Keratinocyte (primary cell): ENCODE results near the gene CHST8. TPM values are rescaled to one million over a fixed set of nuclear protein-coding genes. Genes with fewer than 3 reads are reported as not detected.

Experiments used
- DNase-seq: peaks from one replicate; pipeline ENCODE4 v3.0.0-alpha.2; 2011; ENCODE audit warnings: low read depth, missing footprints, low spot score
- FAIRE-seq: peaks from 2 replicates; lab custom pipeline; 2011; peaks lifted over from hg19 to GRCh38; lab: Jason Lieb, UNC
- H2AFZ ChIP-seq: 2 replicates; pipeline ENCODE4 v1.6.0; 2012; ENCODE audit warnings: low read length, control low read depth, inconsistent platforms; ENCODE audit not compliant: control insufficient read depth
- H3K27ac ChIP-seq: 2 replicates; pipeline ENCODE4 v1.5.1; 2011; ENCODE audit warnings: low read length; ENCODE audit not compliant: control insufficient read depth, insufficient read depth
- H3K27me3 ChIP-seq: 3 replicates; pipeline ENCODE4 v1.6.0; 2011; ENCODE audit warnings: low read length; ENCODE audit not compliant: control insufficient read depth, insufficient read depth; ENCODE audit errors: extremely low read depth
- H3K36me3 ChIP-seq, 2 experiments: 2 replicates in 1 of 2; 3 replicates in 1 of 2; pipeline ENCODE4 v1.5.1; 2011; ENCODE audit warnings: low read length in 2 of 2, mild to moderate bottlenecking in 1 of 2; ENCODE audit not compliant: control insufficient read depth in 2 of 2, insufficient read depth in 2 of 2; ENCODE audit errors: extremely low read depth in 1 of 2
- H3K4me1 ChIP-seq: 3 replicates; pipeline ENCODE4 v1.5.1; 2011; ENCODE audit warnings: low read length; ENCODE audit not compliant: control insufficient read depth, insufficient read depth; ENCODE audit errors: extremely low read depth
- H3K4me2 ChIP-seq: 3 replicates; pipeline ENCODE4 v1.6.0; 2011; ENCODE audit warnings: low read depth, low read length; ENCODE audit not compliant: control insufficient read depth, insufficient read depth; ENCODE audit errors: extremely low read depth
- H3K4me3 ChIP-seq, 3 experiments: fragments of 200-600 bp in 1 of 3; sonication (generic) in 1 of 3; 2 replicates in 2 of 3; 3 replicates in 1 of 3; pipeline ENCODE4 v1.5.1; 2011 to 2016; ENCODE audit warnings: low read length in 3 of 3, mild to moderate bottlenecking in 3 of 3, control low read depth in 2 of 3, inconsistent platforms in 1 of 3, low read depth in 1 of 3, mixed read lengths in 1 of 3, mixed run types in 1 of 3, moderate library complexity in 1 of 3; ENCODE audit not compliant: control insufficient read depth in 2 of 3, insufficient read depth in 2 of 3; ENCODE audit errors: extremely low read depth in 1 of 3
- H3K79me2 ChIP-seq: 2 replicates; pipeline ENCODE4 v1.6.0; 2012; ENCODE audit warnings: low read length; ENCODE audit not compliant: control insufficient read depth, insufficient read depth
- H3K9ac ChIP-seq: 3 replicates; pipeline ENCODE4 v1.6.0; 2011; ENCODE audit warnings: low read length; ENCODE audit not compliant: control insufficient read depth, insufficient read depth; ENCODE audit errors: extremely low read depth
- H3K9me1 ChIP-seq: 3 replicates; pipeline ENCODE4 v1.6.0; 2011; ENCODE audit warnings: low read length; ENCODE audit not compliant: control insufficient read depth, insufficient read depth; ENCODE audit errors: extremely low read depth
- H3K9me3 ChIP-seq: 2 replicates; pipeline ENCODE4 v1.5.1; 2012; ENCODE audit warnings: low read depth, low read length; ENCODE audit not compliant: control insufficient read depth
- H4K20me1 ChIP-seq: 3 replicates; pipeline ENCODE4 v1.6.0; 2011; ENCODE audit warnings: low read length; ENCODE audit not compliant: control insufficient read depth, insufficient read depth; ENCODE audit errors: extremely low read depth
- EZH2 ChIP-seq: IDR thresholded peaks from one replicate; pipeline ENCODE4 v1.6.1; 2012; ENCODE audit warnings: inconsistent platforms, mild to moderate bottlenecking, low read length, moderate library complexity
- dilution Hi-C: fragments of 300-500 bp; cut with MboI; formaldehyde crosslinking; loops from one replicate; pipeline ENCODE4 v1.7.0; 2020; ENCODE audit warnings: low sequenced_read_pairs; ENCODE audit not compliant: extremely low pct_ligation_motif_present
- polyA plus RNA-seq, 5 experiments: library from polyadenylated mRNA; depleted of rRNA in 3 of 5; stranded (reverse) in 3 of 5; stranded (forward) in 1 of 5; unstranded in 1 of 5; fragments of >200 nt; gene quantifications; 1 replicate in 1 of 5; 2 replicates in 3 of 5; 3 replicates in 1 of 5; pipeline versions ENCODE4 v1.2.1 to v1.2.3, GENCODE V29; 2011 to 2012; ENCODE audit warnings: missing spikeins in 2 of 5, low read depth in 1 of 5, low replicate concordance in 1 of 5
- TF ChIP-seq, protein P1 (sequence below), 3 experiments: IDR thresholded peaks in 1 of 3; conservative IDR thresholded peaks in 1 of 3; optimal IDR thresholded peaks in 1 of 3; 2 replicates in 2 of 3; 3 replicates in 1 of 3; pipeline versions ENCODE3 to v1.5.1; 2011; ENCODE audit warnings: low read length in 3 of 3, mild to moderate bottlenecking in 3 of 3, moderate library complexity in 2 of 3, control low read depth in 1 of 3, inconsistent platforms in 1 of 3; ENCODE audit not compliant: insufficient read depth in 2 of 3; ENCODE audit errors: extremely low read depth in 1 of 3

The CHST8 gene
- polyA plus RNA-seq, 1 donor (not counting 4 experiments of a cell fraction or from before 2014, with no cell fraction given), result not detected

DNA sequence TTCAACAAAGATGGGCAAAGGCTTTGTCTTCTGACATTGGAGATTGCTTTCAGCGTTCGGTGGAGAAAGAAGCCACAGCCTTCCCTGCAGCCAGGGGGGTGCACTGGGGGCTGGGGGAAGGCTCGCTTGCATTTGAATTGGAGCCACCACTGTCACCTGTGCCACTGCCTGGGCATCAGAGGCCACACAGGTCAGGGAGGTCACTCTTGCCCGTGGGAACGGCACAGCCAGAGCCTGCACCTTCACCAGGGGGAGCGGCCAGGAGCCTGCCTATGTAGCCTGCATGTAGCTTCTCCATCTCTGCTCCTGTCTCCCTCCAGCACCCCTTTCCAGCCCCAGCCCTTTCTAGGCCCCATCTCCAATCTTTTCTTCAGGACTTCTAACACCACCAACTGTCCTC lies 131.2 kb downstream of the CHST8 start:
- Histone ChIP-seq H3K4me1 (no peaks in the 10 kb centered on the region), H3K36me3 (no peaks in the 10 kb centered on the region), H3K27me3 (no peaks in the 10 kb centered on the region), H3K4me2 (no peak overlapping the region), H3K27ac (no peak overlapping the region), H3K79me2 (no peaks in the 10 kb centered on the region), H3K9me3 (no peaks in the 10 kb centered on the region), H3K9ac (no peak overlapping the region), H3K9me1 (no peaks in the 10 kb centered on the region), H4K20me1 (no peaks in the 10 kb centered on the region), H2AFZ (no peak overlapping the region), H3K4me3 (no peak overlapping the region)
- dilution Hi-C loops, result no loop called here
- TF ChIP-seq, protein P1, sequence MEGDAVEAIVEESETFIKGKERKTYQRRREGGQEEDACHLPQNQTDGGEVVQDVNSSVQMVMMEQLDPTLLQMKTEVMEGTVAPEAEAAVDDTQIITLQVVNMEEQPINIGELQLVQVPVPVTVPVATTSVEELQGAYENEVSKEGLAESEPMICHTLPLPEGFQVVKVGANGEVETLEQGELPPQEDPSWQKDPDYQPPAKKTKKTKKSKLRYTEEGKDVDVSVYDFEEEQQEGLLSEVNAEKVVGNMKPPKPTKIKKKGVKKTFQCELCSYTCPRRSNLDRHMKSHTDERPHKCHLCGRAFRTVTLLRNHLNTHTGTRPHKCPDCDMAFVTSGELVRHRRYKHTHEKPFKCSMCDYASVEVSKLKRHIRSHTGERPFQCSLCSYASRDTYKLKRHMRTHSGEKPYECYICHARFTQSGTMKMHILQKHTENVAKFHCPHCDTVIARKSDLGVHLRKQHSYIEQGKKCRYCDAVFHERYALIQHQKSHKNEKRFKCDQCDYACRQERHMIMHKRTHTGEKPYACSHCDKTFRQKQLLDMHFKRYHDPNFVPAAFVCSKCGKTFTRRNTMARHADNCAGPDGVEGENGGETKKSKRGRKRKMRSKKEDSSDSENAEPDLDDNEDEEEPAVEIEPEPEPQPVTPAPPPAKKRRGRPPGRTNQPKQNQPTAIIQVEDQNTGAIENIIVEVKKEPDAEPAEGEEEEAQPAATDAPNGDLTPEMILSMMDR (optimal IDR thresholded peaks at IDR 0.05 in 1 of 3, IDR thresholded peaks at IDR 0.05 in 1 of 3, conservative IDR thresholded peaks at IDR 0.05 in 1 of 3; ENCODE audit: extremely low read depth in 1 of 3, insufficient read depth in 2 of 3, low read length in 3 of 3), result no peak
- no peak for TF ChIP-seq EZH2
- FAIRE-seq, result no peak
- DNase-seq, result no peak

DNA sequence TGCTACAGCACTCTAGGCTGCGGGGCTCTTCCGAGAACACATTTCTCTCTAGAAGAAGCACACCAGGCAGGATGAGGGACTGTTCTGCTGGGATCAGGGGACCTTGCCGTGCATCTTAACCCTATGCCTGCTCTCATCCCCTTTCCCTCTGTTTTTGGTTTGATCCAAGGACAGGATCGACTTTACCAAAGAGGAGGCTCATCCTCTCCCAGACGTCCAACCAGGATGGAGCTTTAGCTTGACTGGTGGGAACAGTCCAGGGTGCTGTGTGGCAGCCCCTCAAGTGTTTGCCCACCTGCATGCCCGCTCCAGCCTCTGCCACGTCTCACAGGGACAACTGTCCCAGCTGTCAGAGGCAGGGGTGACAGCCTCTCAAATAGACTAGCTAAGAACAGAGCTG lies 132.6 kb downstream of the CHST8 start:
- no peak overlapping the region for H2AFZ ChIP-seq
- H3K4me3 ChIP-seq, result no peak overlapping the region
- no peaks in the 10 kb centered on the region for H3K9me3 ChIP-seq
- H3K27me3 ChIP-seq, result no peaks in the 10 kb centered on the region
- H4K20me1 ChIP-seq, result no peaks in the 10 kb centered on the region
- DNase-seq (no peak), FAIRE-seq (no peak)
- no peaks in the 10 kb centered on the region for H3K36me3 ChIP-seq
- no peaks in the 10 kb centered on the region for H3K79me2 ChIP-seq
- TF ChIP-seq EZH2, result no peak
- TF ChIP-seq, protein P1 (optimal IDR thresholded peaks at IDR 0.05 in 1 of 3, IDR thresholded peaks at IDR 0.05 in 1 of 3, conservative IDR thresholded peaks at IDR 0.05 in 1 of 3; ENCODE audit: extremely low read depth in 1 of 3, insufficient read depth in 2 of 3, low read length in 3 of 3), result no peak
- no peak overlapping the region for H3K27ac ChIP-seq
- dilution Hi-C loops, result no loop called here
- no peak overlapping the region for H3K9ac ChIP-seq
- no peaks in the 10 kb centered on the region for H3K9me1 ChIP-seq
- H3K4me1 ChIP-seq, result no peaks in the 10 kb centered on the region
- H3K4me2 ChIP-seq, result no peak overlapping the region
